Panc1 (cell line): Measurements from ENCODE around the gene RPS6KA6. TPM values are rescaled to one million over a fixed set of nuclear protein-coding genes. Genes with fewer than 3 reads are reported as not detected.

ENCODE experiments used
- ATAC-seq: fragments of 200-7000 bp; cut with Tn5 transposase; 2 replicates; pipeline ENCODE4 v1.9.1; 2020; ENCODE audit warnings: mild to moderate bottlenecking, moderate library complexity
- BruUV-seq: library from RNA; stranded (reverse); fragments of 400-500 nt; replicated peaks from 2 replicates; lab custom pipeline; 2021; lab: Mats Ljungman, UMichigan
- CTCF ChIA-PET: fragments of 300-600 bp; sonication (Branson Sonifier 250); formaldehyde crosslinking; loops from one replicate; lab custom pipeline; 2022; ENCODE audit warnings: antibody characterized with exemption; lab: Charles Lee
- POLR2A ChIA-PET: fragments of 300-600 bp; sonication (Branson Sonifier 250); formaldehyde crosslinking; loops from one replicate; lab custom pipeline; 2022; ENCODE audit warnings: antibody characterized with exemption; lab: Charles Lee
- DNase-seq: peaks from one replicate; pipeline ENCODE4 v3.0.0-alpha.2; 2010; ENCODE audit warnings: low read depth, low spot score
- H3K27ac ChIP-seq: 2 replicates; pipeline ENCODE4 v1.5.1; 2011; ENCODE audit warnings: mild to moderate bottlenecking, low read length, inconsistent platforms
- H3K27me3 ChIP-seq: fragments of 200-500 bp; sonication (Bioruptor generic); 2 replicates; pipeline ENCODE4 v1.6.0; 2014; ENCODE audit warnings: low read length, inconsistent platforms; ENCODE audit not compliant: control insufficient read depth, insufficient read depth
- H3K36me3 ChIP-seq: fragments of 200-500 bp; sonication (Bioruptor generic); 2 replicates; pipeline ENCODE4 v1.5.1; 2014; ENCODE audit warnings: inconsistent platforms, mild to moderate bottlenecking, low read length, moderate library complexity; ENCODE audit not compliant: control insufficient read depth, insufficient read depth
- H3K4me1 ChIP-seq: 2 replicates; pipeline ENCODE4 v1.5.1; 2011; ENCODE audit warnings: inconsistent platforms, mild to moderate bottlenecking, low read length, moderate library complexity; ENCODE audit not compliant: control insufficient read depth, insufficient read depth
- H3K4me3 ChIP-seq, 2 experiments: 2 replicates each; pipeline ENCODE4 v1.5.1; 2011 to 2012; ENCODE audit warnings: low read depth in 2 of 2, low read length in 2 of 2, mild to moderate bottlenecking in 2 of 2, inconsistent platforms in 1 of 2, moderate library complexity in 1 of 2
- H3K9me3 ChIP-seq: fragments of 200-500 bp; sonication (Bioruptor generic); 2 replicates; pipeline ENCODE4 v1.5.1; 2014; ENCODE audit warnings: low read depth, mild to moderate bottlenecking, inconsistent platforms, low read length, moderate library complexity; ENCODE audit not compliant: control insufficient read depth, insufficient read depth
- CTCF ChIP-seq: fragments of 450-650 bp; IDR thresholded peaks from 2 replicates; pipeline ENCODE4 v1.5.1; 2017; ENCODE audit warnings: mild to moderate bottlenecking
- POLR2AphosphoS5 ChIP-seq: IDR thresholded peaks from 2 replicates; pipeline ENCODE4 v1.6.1; 2012; ENCODE audit warnings: mild to moderate bottlenecking, low read depth, low read length, moderate library complexity
- SIN3A ChIP-seq: IDR thresholded peaks from 2 replicates; pipeline ENCODE4 v1.6.1; 2012; ENCODE audit warnings: low read depth, mild to moderate bottlenecking, low read length, moderate library complexity, borderline replicate concordance; ENCODE audit not compliant: insufficient read depth
- TCF7L2 ChIP-seq: IDR thresholded peaks from 2 replicates; pipeline ENCODE4 v1.6.1; 2011; ENCODE audit warnings: mild to moderate bottlenecking, low read depth, low read length, inconsistent platforms
- in situ Hi-C: cut with HindIII; loops from 2 replicates; pipeline ENCODE4 v1.10.0; 2016; ENCODE audit warnings: low sequenced_read_pairs, low pct_unique_long_range_greater_than_20kb
- intact Hi-C: fragments of 100-400 bp; cut with micrococcal nuclease; formaldehyde crosslinking; loops from one replicate; pipeline ENCODE4 v1.10.0; 2022; ENCODE audit not compliant: unreplicated experiment
- microRNA-seq: library from miRNA; unstranded; fragments of <30 nt; microRNA quantifications from one replicate; pipeline ENCODE4 v1.1.0, GENCODE V29; 2020; ENCODE audit not compliant: unreplicated experiment
- total RNA-seq: library from RNA; stranded (reverse); gene quantifications from one replicate; pipeline ENCODE4 v1.2.1, GENCODE V29; 2021; ENCODE audit not compliant: unreplicated experiment
- TF ChIP-seq, protein P1 (sequence below), 2 experiments: IDR thresholded peaks; 2 replicates each; pipeline ENCODE4 v1.6.1; 2011 to 2012; ENCODE audit warnings: low read depth in 2 of 2, control low read depth in 1 of 2, low read length in 1 of 2, mild to moderate bottlenecking in 1 of 2, moderate library complexity in 1 of 2; ENCODE audit not compliant: insufficient read depth in 1 of 2

The RPS6KA6 gene
- total RNA-seq, 1 experiment from 2014 or later = 0.05 TPM

GRCh38 chrX:84044051-84044450 is 143.9 kb downstream of the RPS6KA6 start:
- DNase-seq (no peak), ATAC-seq (no peak)
- in situ Hi-C loops = no loop called here
- Histone ChIP-seq H3K36me3 (no peaks in the 10 kb centered on the region), H3K4me1 (no peaks in the 10 kb centered on the region), H3K27me3 (no peaks in the 10 kb centered on the region), H3K4me3 (no peak overlapping the region), H3K27ac (no peak overlapping the region), H3K9me3 (no peaks in the 10 kb centered on the region)
- intact Hi-C loops = no loop called here
- TF ChIP-seq CTCF (no peak), POLR2AphosphoS5 (no peak), TCF7L2 (no peak), SIN3A (no peak)
- TF ChIP-seq, protein P1, sequence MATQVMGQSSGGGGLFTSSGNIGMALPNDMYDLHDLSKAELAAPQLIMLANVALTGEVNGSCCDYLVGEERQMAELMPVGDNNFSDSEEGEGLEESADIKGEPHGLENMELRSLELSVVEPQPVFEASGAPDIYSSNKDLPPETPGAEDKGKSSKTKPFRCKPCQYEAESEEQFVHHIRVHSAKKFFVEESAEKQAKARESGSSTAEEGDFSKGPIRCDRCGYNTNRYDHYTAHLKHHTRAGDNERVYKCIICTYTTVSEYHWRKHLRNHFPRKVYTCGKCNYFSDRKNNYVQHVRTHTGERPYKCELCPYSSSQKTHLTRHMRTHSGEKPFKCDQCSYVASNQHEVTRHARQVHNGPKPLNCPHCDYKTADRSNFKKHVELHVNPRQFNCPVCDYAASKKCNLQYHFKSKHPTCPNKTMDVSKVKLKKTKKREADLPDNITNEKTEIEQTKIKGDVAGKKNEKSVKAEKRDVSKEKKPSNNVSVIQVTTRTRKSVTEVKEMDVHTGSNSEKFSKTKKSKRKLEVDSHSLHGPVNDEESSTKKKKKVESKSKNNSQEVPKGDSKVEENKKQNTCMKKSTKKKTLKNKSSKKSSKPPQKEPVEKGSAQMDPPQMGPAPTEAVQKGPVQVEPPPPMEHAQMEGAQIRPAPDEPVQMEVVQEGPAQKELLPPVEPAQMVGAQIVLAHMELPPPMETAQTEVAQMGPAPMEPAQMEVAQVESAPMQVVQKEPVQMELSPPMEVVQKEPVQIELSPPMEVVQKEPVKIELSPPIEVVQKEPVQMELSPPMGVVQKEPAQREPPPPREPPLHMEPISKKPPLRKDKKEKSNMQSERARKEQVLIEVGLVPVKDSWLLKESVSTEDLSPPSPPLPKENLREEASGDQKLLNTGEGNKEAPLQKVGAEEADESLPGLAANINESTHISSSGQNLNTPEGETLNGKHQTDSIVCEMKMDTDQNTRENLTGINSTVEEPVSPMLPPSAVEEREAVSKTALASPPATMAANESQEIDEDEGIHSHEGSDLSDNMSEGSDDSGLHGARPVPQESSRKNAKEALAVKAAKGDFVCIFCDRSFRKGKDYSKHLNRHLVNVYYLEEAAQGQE (IDR thresholded peaks at IDR 0.05; ENCODE audit: insufficient read depth in 1 of 2, low read depth in 2 of 2, low read length in 1 of 2) = no peak
- POLR2A ChIA-PET = no interaction called here
- no TSS peak for BruUV-seq
- CTCF ChIA-PET = no interaction called here

Small RNA genes lying within 50 kb of the gene (microRNA-seq; reads per million reads assigned to microRNA genes)
- gene MIR548I4 = not detected
